ENCODE data around the gene FAM161B.

Gene FAM161B

GRCh38 chr14:73976125-73976524, 26.2 kb upstream of the FAM161B start:
- no peak overlapping the region for H2AFZ ChIP-seq (ENCODE audit: low read depth, low read length)
- H3K4me1 ChIP-seq (ENCODE audit: control insufficient read depth, insufficient read depth, low read depth, low read length): peaks cover 14% of the 10 kb centered on the region
- H3K9me3 ChIP-seq (ENCODE audit: control insufficient read depth, low read length): no peaks in the 10 kb centered on the region
- H3K9ac ChIP-seq (ENCODE audit: low read length): no peak overlapping the region
- no peak overlapping the region for H3K18ac ChIP-seq (ENCODE audit: low read depth in 1 of 2, low read length in 2 of 2)
- peak overlapping the region; percentile 21 for H2BK15ac ChIP-seq (ENCODE audit: low read depth, poor library complexity, severe bottlenecking)
- H3K27ac ChIP-seq (ENCODE audit: low read length, poor library complexity, severe bottlenecking): no peak overlapping the region
- H2AK5ac ChIP-seq (ENCODE audit: low read length, severe bottlenecking): no peak overlapping the region
- H3K14ac ChIP-seq (ENCODE audit: low read length in 2 of 2): no peak overlapping the region
- peak overlapping the region; percentile 18 for H4K91ac ChIP-seq (ENCODE audit: low read length)
- H4K8ac ChIP-seq (ENCODE audit: low read length): no peak overlapping the region
- no peak overlapping the region for H2BK120ac ChIP-seq (ENCODE audit: low read depth, low read length)
- no peak overlapping the region for H3K23ac ChIP-seq (ENCODE audit: low read length in 2 of 2)
- H3K36me3 ChIP-seq (ENCODE audit: control insufficient read depth in 1 of 2, insufficient read depth in 2 of 2, low read depth in 1 of 2, low read length in 2 of 2): peaks cover 11 to 50% of the 10 kb centered on the region in 2 experiments
- no peak overlapping the region for H3K4me2 ChIP-seq (ENCODE audit: low read length, poor library complexity, severe bottlenecking)
- H3K79me1 ChIP-seq (replicated peaks; ENCODE audit: low read length, poor library complexity, severe bottlenecking): no peaks in the 10 kb centered on the region
- peak overlapping the region in 1 of 2 experiments; percentile 13 for H3K4ac ChIP-seq (ENCODE audit: low read depth in 1 of 2, low read length in 2 of 2)
- H2BK5ac ChIP-seq (ENCODE audit: low read depth, low read length, poor library complexity, severe bottlenecking): no peak overlapping the region
- 94% methylated on average over 6 of the region's 6 CpGs for WGBS
- no peak for DNase-seq
- no peak overlapping the region for H3K4me3 ChIP-seq (ENCODE audit: insufficient read depth in 1 of 2, low read depth in 1 of 2, low read length in 2 of 2)
- H3K27me3 ChIP-seq (ENCODE audit: control insufficient read depth in 1 of 2, insufficient read depth in 1 of 2, low read length in 2 of 2): no peaks in the 10 kb centered on the region
- H2BK12ac ChIP-seq (ENCODE audit: low read length in 2 of 2): no peak overlapping the region

DNA sequence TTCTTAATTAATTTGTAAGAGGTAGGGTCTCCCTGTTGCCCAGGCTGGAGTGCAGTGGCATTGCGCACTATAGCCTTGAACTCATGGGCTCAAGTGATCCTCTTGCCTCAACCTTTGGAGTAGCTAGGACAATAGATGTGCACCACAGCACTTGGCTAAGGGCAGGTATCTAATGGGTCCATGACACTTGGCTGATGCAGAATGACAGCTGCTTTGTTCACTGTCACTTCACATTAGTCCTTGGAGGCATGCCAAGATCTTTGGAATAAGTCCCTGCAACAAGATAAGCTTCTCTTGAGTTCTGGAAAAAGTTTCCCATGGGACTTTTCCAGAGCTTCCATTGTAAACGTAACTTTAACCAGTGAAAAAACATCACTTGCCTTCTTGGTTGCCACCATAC, 23.6 kb upstream of the FAM161B start:
- Histone ChIP-seq H3K4me1 (ENCODE audit: control insufficient read depth, insufficient read depth, low read depth, low read length) (peaks cover 11% of the 10 kb centered on the region), H2AK5ac (ENCODE audit: low read length, severe bottlenecking) (no peak overlapping the region), H3K79me1 (replicated peaks; ENCODE audit: low read length, poor library complexity, severe bottlenecking) (no peaks in the 10 kb centered on the region), H2BK5ac (ENCODE audit: low read depth, low read length, poor library complexity, severe bottlenecking) (no peak overlapping the region), H3K9ac (ENCODE audit: low read length) (no peak overlapping the region), H3K27me3 (ENCODE audit: control insufficient read depth in 1 of 2, insufficient read depth in 1 of 2, low read length in 2 of 2) (no peaks in the 10 kb centered on the region), H3K27ac (ENCODE audit: low read length, poor library complexity, severe bottlenecking) (no peak overlapping the region), H2BK120ac (ENCODE audit: low read depth, low read length) (no peak overlapping the region), H3K9me3 (ENCODE audit: control insufficient read depth, low read length) (no peaks in the 10 kb centered on the region), H3K36me3 (ENCODE audit: control insufficient read depth in 1 of 2, insufficient read depth in 2 of 2, low read depth in 1 of 2, low read length in 2 of 2) (peaks cover 24 to 70% of the 10 kb centered on the region in 2 experiments), H3K14ac (ENCODE audit: low read length in 2 of 2) (no peak overlapping the region), H3K18ac (ENCODE audit: low read depth in 1 of 2, low read length in 2 of 2) (no peak overlapping the region), H3K4ac (ENCODE audit: low read depth in 1 of 2, low read length in 2 of 2) (peak overlapping the region in 1 of 2 experiments; percentile 13), H2AFZ (ENCODE audit: low read depth, low read length) (no peak overlapping the region), H3K4me3 (ENCODE audit: insufficient read depth in 1 of 2, low read depth in 1 of 2, low read length in 2 of 2) (no peak overlapping the region), H4K91ac (ENCODE audit: low read length) (no peak overlapping the region), H4K8ac (ENCODE audit: low read length) (no peak overlapping the region), H2BK12ac (ENCODE audit: low read length in 2 of 2) (no peak overlapping the region), H3K23ac (ENCODE audit: low read length in 2 of 2) (no peak overlapping the region), H2BK15ac (ENCODE audit: low read depth, poor library complexity, severe bottlenecking) (no peak overlapping the region), H3K4me2 (ENCODE audit: low read length, poor library complexity, severe bottlenecking) (no peak overlapping the region)
- no peak for DNase-seq
- 81% methylated on average over 2 of the region's 2 CpGs for WGBS

- Histone ChIP-seq H3K27me3 (ENCODE audit: control insufficient read depth in 1 of 2, insufficient read depth in 1 of 2, low read length in 2 of 2) (no peaks in the 10 kb centered on the region), H2AK5ac (ENCODE audit: low read length, severe bottlenecking) (no peak overlapping the region), H3K4me1 (ENCODE audit: control insufficient read depth, insufficient read depth, low read depth, low read length) (peaks cover 4% of the 10 kb centered on the region), H3K36me3 (ENCODE audit: control insufficient read depth in 1 of 2, insufficient read depth in 2 of 2, low read depth in 1 of 2, low read length in 2 of 2) (peaks cover 31 to 67% of the 10 kb centered on the region in 2 experiments), H3K4me3 (ENCODE audit: insufficient read depth in 1 of 2, low read depth in 1 of 2, low read length in 2 of 2) (no peak overlapping the region), H3K18ac (ENCODE audit: low read depth in 1 of 2, low read length in 2 of 2) (no peak overlapping the region), H3K9me3 (ENCODE audit: control insufficient read depth, low read length) (no peaks in the 10 kb centered on the region), H3K4me2 (ENCODE audit: low read length, poor library complexity, severe bottlenecking) (no peak overlapping the region), H2BK5ac (ENCODE audit: low read depth, low read length, poor library complexity, severe bottlenecking) (no peak overlapping the region), H3K27ac (ENCODE audit: low read length, poor library complexity, severe bottlenecking) (no peak overlapping the region), H3K23ac (ENCODE audit: low read length in 2 of 2) (no peak overlapping the region), H2BK15ac (ENCODE audit: low read depth, poor library complexity, severe bottlenecking) (no peak overlapping the region), H3K14ac (ENCODE audit: low read length in 2 of 2) (no peak overlapping the region), H4K8ac (ENCODE audit: low read length) (no peak overlapping the region), H2BK120ac (ENCODE audit: low read depth, low read length) (no peak overlapping the region), H3K79me1 (replicated peaks; ENCODE audit: low read length, poor library complexity, severe bottlenecking) (no peaks in the 10 kb centered on the region), H4K91ac (ENCODE audit: low read length) (no peak overlapping the region), H2AFZ (ENCODE audit: low read depth, low read length) (no peak overlapping the region), H3K9ac (ENCODE audit: low read length) (no peak overlapping the region), H2BK12ac (ENCODE audit: low read length in 2 of 2) (no peak overlapping the region), H3K4ac (ENCODE audit: low read depth in 1 of 2, low read length in 2 of 2) (no peak overlapping the region)
- 90% methylated on average over 2 of the region's 2 CpGs for WGBS
- DNase-seq: no peak
Observed at GRCh38 chr14:73968885-73969284, 19.0 kb upstream of the FAM161B start.

DNA sequence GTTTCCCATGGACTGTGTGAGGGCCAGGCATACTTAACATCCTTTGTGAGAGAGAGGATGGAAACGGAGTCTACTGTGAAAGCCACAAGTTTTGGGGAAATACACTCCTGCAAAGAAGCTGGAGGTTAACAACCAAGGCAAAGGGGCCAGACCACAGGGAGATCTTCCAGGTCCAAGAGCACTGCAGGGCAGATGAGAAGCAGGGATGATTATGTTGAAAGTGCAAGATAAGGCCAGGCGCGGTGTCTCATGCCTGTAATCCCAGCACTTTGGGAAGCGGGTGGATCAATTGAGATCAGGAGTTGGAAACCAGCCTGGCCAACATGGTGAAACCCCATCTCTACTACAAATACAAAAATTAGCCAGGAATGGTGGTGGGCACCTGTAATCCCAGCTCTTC, 15.3 kb upstream of the FAM161B start:
- Histone ChIP-seq H2BK120ac (ENCODE audit: low read depth, low read length) (no peak overlapping the region), H3K36me3 (ENCODE audit: control insufficient read depth in 1 of 2, insufficient read depth in 2 of 2, low read depth in 1 of 2, low read length in 2 of 2) (peaks cover 35 to 73% of the 10 kb centered on the region in 2 experiments), H2AFZ (ENCODE audit: low read depth, low read length) (no peak overlapping the region), H2BK15ac (ENCODE audit: low read depth, poor library complexity, severe bottlenecking) (no peak overlapping the region), H2BK5ac (ENCODE audit: low read depth, low read length, poor library complexity, severe bottlenecking) (no peak overlapping the region), H3K9ac (ENCODE audit: low read length) (no peak overlapping the region), H3K27ac (ENCODE audit: low read length, poor library complexity, severe bottlenecking) (no peak overlapping the region), H3K79me1 (replicated peaks; ENCODE audit: low read length, poor library complexity, severe bottlenecking) (no peaks in the 10 kb centered on the region), H4K91ac (ENCODE audit: low read length) (no peak overlapping the region), H3K4me1 (ENCODE audit: control insufficient read depth, insufficient read depth, low read depth, low read length) (no peaks in the 10 kb centered on the region), H3K4ac (ENCODE audit: low read depth in 1 of 2, low read length in 2 of 2) (no peak overlapping the region), H3K27me3 (ENCODE audit: control insufficient read depth in 1 of 2, insufficient read depth in 1 of 2, low read length in 2 of 2) (no peaks in the 10 kb centered on the region), H3K14ac (ENCODE audit: low read length in 2 of 2) (no peak overlapping the region), H3K9me3 (ENCODE audit: control insufficient read depth, low read length) (no peaks in the 10 kb centered on the region), H3K4me3 (ENCODE audit: insufficient read depth in 1 of 2, low read depth in 1 of 2, low read length in 2 of 2) (no peak overlapping the region), H3K18ac (ENCODE audit: low read depth in 1 of 2, low read length in 2 of 2) (no peak overlapping the region), H3K23ac (ENCODE audit: low read length in 2 of 2) (no peak overlapping the region), H2AK5ac (ENCODE audit: low read length, severe bottlenecking) (no peak overlapping the region), H4K8ac (ENCODE audit: low read length) (no peak overlapping the region), H2BK12ac (ENCODE audit: low read length in 2 of 2) (no peak overlapping the region), H3K4me2 (ENCODE audit: low read length, poor library complexity, severe bottlenecking) (no peak overlapping the region)
- DNase-seq: no peak
- 100% methylated on average over 4 of the region's 4 CpGs for WGBS
